Left kidney (tissue), 2 donors: Measurements from ENCODE around the gene C2orf92. TPM values are rescaled to one million over a fixed set of nuclear protein-coding genes. Genes with fewer than 3 reads are reported as not detected.
A peak's percentile ranks its signal among the peaks of the same experiment; 100 is the strongest.

ENCODE experiments used
- DNase-seq: peaks from one replicate; pipeline ENCODE4 v3.0.0-alpha.2; 2013
- polyA plus RNA-seq: library from polyadenylated mRNA; unstranded; fragments of 120-200 nt; gene quantifications from one replicate; pipeline ENCODE4 v1.2.1, GENCODE V29; 2013; ENCODE audit not compliant: insufficient read length

C2orf92 gene
- polyA plus RNA-seq, 1 donor = 25.4 TPM

DNA sequence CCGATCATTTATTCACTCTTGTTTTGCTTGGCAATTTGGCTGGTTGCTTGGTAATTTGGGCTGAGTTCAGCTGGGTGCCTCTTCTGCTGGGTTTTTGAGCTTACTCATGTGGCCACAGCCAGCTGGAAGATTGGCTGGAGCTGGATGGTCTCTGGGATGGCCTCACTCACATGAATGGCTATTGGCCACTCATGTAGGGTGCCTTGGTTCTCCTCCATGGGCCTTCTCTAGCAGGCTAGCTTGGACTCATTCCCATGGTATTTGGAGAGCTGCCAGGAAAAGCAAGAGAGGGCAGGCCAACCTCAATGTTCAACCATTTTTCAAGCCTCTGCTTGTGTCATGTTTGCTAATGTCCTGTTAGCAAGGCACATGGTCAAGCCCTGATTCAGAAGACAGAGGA lies 60.7 kb downstream of the C2orf92 start:
- DNase-seq = no peak

DNA sequence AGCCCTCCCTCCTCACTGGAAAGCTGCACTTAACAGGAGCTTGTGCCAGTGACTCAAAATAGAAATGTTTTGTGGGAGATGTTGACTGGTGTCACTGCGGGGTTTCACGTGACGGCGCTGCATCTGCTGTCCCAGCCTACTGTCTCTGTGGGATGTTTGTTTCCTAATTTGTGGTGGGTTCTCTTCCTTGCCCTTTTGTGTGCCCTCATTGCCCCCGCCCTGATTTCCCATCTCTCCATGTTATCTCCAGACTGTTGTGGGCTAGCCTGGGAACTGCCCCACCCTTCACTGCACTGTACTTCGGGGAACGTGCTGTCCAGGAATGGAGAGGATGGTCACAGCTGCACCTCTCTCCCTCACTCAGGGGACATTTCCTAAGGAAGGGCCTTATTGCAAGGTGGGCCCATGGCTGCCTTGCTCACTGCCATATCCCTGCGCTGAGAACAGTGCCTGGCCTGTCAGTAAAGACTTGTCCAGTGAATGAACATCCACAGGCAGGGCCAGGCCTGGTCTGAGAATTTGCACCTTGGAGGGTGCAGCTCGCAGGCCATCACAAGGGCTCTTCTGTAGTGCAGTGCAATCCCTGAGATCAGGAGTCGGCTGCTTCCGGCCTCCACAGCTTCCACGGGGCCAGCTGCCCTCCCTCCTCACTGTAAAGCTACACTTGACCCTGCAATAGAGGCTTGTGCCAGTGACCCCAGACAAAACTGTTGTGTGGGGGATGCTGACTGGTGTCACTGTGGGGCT lies 61.9 kb downstream of the C2orf92 start:
- no peak for DNase-seq

DNA sequence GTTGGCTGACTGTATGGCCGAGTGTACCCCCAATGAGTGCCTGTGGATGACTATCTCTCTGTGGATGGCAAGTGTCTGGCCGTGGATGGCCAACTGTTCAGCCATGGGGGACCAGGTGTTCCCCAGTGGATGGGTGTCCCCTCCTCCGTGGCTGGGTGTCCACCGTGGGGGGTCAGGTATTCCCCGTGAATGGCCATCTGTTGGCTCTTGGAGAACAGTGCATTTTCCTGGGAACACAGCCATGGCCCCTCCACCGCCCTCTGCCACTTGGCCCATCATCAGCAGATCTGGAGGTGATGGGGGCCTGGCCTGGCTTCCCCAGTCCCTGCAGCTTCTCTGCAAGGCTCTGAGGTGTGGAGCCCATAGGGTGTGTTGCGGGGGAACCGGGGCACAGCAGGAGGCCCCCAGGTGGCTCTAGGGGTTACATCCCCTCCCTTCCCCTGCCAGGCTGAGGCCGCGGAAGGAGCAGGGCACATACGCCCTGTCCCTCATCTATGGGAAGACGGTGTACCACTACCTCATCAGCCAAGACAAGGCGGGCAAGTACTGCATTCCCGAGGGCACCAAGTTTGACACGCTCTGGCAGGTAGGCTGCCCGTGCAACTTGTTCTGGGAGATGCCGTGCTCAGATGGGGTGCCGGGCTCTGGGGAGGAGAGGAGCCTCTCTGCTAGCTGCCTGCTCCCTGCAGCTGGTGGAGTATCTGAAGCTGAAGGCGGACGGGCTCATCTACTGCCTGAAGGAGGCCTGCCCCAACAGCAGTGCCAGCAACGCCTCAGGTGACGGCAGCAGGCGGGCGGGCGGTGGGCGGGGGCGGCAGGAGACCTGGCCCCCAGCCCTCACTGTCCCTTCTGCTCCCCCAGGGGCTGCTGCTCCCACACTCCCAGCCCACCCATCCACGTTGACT lies 63.2 kb downstream of the C2orf92 start:
- no peak for DNase-seq

DNA sequence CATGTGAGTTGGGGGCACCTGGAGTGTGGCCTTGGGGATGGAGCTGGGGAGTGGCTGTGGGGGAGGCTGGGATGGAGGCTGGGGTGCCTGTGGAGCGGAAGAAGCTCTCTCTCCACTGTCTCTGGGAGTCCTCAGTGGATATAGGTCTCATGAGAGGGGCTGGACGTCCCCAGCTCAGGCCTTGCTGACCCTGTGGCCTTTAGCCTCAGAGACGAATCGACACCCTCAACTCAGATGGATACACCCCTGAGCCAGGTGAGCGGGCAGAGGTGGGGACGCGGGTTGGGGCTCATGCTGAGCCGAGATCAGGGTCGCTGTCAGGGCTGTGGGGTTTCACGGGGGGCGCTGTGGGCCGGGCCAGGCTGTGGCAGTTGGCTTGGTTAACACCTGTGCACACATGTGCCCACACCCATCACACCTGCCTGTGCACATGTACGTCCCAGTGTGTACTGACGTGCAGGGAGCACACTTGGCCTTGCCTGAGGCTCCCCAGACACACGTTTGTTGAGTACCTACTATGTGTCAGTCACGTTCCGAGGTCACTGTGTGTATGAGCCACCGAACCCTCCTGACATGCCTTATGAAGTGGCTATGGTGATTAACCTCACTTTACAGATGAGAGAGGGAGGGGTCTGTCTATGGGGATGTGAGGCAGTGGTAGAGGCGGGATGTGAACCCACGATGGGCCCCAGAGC lies 64.0 kb downstream of the C2orf92 start:
- DNase-seq = no peak

DNA sequence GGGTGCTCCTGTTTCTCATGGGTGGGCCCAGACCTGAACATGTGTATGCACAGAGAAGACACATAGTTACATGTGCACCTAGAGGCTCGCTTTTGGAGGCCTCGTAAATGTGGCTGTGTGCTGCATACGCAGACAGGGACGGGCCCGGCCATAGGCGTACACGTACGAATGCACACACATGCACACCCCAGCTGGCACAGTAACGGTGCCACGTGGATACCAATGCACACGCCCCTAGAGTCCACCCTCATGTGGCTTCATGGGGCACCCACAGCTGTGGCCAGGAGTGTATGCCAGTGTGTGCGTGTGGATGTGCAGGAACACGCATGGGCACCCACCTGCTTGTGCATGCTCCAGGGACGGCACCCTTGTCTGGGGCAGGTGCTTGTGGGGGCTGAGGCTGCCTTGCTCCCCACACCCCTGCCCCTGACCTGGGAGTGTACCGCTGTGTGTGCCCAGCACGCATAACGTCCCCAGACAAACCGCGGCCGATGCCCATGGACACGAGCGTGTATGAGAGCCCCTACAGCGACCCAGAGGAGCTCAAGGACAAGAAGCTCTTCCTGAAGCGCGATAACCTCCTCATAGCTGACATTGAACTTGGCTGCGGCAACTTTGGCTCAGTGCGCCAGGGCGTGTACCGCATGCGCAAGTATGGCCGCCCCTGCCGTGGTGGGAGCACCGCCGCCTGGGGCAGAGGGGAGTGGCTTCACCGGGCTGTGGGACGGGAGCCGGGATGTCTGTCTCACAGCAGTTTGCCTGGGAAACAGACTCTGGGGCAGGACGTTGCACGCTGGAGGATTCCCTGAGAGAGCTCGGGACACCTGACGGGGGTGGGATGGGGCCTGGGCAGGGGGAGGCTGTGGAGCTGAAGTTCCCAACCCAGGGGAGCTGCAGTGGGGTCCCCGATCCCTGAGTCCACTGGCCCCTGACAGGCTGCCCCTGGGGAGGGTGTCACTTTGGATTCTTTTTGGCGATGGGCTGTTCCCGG lies 64.8 kb downstream of the C2orf92 start:
- DNase-seq = no peak

DNA sequence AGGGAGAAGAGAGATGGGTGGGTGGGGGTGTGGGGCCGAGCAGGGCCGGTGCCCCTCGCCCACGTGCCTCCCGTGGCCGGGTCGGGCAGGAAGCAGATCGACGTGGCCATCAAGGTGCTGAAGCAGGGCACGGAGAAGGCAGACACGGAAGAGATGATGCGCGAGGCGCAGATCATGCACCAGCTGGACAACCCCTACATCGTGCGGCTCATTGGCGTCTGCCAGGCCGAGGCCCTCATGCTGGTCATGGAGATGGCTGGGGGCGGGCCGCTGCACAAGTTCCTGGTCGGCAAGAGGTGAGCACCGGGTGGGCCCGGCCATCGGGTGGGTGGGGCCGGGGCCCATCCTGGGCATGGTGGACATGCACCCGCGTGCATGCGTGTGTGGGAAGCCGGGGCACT lies 65.6 kb downstream of the C2orf92 start:
- no peak for DNase-seq

DNA sequence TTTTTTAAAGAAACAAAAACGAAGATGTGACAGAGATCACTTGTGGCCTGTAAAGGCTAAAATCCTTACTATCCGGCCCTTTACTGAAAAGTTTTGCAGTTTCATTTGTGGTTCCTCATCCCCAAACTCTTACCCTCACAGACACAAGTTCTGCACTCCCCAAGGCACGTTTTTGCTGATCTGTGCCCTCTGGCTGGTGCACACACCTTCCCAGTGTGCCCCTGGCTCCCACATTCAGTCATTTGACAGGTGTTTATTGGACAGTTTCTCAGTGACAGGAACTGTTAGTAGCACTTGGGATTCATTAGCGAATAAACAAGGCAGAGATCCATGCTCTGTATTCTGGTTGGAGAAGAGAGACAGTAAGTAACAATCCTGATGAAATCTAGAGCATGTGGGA lies 66.7 kb downstream of the C2orf92 start:
- no peak for DNase-seq

DNA sequence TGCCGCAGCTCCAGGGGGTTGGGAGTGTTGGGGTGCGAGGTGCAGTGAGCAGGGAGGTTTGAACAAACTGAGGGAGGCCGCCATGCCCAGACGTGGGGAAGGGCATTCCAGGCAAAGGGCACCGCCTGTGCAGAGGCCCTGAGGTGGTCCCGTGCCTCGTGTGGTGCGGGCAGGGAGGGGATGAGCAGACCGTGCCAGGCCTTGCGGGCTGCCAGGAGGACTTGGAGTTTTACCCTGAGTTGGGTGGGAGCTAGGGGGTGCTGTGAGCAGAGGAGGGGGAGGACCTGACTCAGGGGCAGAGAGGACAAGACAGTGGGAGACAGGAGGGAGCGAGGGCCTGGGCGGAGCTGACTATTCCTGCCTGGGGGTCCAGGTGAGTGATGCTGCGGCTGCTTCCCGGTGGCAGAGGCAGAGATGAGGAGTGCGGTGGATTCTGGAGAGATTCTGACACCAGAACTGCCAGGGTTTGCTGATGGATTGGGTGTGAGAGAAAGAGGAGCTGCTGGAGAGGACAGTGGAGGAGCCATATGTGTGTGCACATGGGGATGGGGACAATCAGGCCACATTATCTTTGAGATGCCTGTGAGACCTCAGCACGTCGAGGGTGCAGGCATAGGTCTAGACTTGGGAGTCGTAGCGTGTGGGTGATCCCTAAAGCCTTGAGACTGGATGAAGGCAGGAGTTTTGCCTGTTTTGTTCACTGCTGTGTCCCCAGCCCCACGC lies 67.3 kb downstream of the C2orf92 start:
- no peak for DNase-seq

DNA sequence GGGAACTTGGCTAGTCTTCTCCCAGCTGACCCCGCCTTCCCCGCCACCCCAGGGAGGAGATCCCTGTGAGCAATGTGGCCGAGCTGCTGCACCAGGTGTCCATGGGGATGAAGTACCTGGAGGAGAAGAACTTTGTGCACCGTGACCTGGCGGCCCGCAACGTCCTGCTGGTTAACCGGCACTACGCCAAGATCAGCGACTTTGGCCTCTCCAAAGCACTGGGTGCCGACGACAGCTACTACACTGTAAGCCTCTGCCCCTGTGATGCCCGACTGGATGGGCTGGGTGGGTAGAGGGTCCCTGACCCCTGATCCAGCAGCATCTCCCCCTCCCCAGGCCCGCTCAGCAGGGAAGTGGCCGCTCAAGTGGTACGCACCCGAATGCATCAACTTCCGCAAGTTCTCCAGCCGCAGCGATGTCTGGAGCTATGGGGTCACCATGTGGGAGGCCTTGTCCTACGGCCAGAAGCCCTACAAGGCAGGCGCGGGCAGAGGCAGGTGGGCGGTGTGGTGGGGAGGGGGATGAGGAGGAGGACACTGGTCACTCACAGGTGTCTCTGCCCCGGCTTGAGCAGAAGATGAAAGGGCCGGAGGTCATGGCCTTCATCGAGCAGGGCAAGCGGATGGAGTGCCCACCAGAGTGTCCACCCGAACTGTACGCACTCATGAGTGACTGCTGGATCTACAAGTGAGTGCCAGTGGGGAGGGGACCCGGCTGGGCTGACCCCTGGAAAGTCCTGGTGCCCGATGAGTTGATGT lies 68.1 kb downstream of the C2orf92 start:
- DNase-seq = no peak

DNA sequence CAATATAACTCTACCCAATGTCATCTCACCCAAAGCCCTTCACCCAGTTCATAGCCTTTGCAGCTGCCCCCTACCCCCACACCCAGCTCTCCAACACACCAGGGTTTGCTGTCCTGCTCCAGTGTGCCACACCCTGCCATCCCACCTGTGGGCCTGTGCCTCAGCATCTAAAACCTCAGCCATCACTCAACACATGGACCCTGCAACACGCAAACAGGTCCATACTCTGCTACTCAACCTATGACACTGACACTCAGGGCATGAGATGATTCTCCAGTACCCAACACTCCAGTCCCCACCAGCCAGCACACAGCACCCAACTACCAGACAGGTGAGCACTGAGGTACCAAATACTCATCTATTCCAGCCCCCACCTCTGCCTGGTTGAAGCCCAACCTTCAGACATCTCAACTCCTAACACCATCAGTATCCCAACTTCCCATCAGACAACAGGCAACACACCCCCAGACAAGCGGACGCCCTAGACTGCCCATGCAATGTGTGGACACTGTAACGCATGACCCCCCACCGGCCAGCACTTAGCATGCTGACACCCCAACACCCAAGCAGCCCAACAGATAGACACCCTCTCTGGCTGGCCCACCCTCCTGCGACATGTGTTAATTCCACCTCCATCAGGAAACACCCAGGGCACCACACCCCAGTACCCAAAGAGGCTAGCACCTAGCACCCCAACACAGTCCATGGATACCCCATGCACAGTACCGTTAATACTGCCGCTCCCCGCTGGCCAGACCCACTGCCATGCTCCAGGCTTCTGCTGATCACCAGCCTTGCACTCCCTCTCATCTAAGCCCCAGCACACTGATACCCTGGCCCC lies 68.9 kb downstream of the C2orf92 start:
- no peak for DNase-seq

DNA sequence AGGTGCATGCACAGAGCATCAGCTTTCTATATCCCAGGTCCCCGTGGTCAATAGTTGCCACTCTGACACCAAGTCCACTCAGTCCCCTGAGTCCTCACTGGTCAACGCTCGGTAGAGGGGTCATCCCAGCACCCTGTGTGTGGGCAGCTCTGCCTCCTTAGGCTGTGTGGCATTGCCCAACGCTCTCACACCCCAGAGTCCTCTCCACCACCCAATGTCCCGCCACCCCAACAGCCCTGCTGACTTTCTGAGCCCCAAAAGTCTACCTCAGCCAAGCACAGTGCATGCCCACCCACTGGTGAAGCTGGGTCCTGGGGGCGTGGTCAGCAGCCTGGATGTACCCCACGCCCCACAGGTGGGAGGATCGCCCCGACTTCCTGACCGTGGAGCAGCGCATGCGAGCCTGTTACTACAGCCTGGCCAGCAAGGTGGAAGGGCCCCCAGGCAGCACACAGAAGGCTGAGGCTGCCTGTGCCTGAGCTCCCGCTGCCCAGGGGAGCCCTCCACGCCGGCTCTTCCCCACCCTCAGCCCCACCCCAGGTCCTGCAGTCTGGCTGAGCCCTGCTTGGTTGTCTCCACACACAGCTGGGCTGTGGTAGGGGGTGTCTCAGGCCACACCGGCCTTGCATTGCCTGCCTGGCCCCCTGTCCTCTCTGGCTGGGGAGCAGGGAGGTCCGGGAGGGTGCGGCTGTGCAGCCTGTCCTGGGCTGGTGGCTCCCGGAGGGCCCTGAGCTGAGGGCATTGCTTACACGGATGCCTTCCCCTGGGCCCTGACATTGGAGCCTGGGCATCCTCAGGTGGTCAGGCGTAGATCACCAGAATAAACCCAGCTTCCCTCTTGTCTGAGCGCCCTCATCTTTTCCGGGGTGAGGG lies 69.7 kb downstream of the C2orf92 start:
- DNase-seq = no peak

DNA sequence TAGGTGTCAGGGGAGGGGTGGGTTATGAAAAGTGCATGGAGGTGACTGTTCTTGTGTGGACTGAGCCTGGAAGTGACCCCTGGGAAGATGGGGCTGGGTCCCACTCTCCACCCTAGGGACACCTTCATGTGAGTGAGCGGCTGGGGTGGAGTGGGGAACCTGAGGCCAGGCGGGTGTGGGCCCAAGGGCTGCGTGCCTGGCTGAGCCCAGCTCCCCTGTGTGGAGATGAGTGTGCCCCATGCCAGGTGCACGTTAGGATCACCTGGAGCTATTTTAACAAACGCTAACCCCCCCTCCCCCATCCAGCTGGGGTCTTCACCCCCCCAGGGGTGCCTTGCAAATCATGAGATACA lies 70.4 kb downstream of the C2orf92 start:
- DNase-seq = no peak

DNA sequence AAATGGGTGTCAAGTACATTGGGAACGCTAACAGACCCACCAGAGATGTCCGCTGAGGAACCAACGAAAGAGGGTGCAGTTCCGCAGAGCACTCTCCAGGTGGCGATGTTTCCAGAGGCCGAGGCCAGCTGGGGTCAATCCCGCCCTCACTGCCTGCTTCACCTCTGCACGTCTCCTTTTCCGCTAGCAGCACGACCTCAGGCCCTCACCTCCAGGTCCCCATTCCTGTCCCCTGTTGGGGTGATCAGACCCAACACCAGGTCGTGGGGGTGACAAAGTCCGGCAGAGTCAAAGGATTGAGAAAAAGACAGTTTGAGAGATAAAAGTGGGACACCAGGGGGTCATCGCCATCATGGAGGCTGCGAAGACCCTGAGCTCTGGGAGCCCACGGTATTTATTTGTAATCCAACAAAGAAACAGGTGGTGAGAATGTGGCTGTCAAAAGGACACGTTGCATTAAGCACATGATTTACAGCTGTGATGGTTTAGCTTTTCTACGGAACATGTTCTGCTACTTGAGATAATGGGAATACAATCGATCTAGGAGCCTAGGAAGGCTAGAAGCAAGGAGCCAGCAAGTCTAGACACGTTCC lies 71.2 kb downstream of the C2orf92 start:
- DNase-seq = peak; percentile 42

DNA sequence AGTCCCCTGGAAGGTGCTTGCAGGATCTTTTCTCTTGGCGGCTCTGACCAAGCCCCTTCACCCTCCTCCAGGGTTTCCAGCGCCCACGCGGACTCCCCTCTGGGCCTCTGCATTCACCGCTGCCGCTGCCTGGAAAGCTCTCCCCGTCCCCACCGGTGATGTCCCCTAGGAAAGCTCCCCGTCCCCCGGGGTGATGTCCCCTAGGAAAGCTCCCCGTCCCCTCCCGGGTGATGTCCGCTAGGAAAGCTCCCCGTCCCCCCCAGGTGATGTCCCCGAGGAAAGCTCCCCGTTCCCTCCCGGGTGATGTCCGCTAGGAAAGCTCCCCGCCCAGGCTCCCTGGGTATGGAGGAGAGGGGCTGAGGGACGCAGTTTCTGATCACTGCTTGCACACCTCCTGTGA lies 71.7 kb downstream of the C2orf92 start:
- no peak for DNase-seq

DNA sequence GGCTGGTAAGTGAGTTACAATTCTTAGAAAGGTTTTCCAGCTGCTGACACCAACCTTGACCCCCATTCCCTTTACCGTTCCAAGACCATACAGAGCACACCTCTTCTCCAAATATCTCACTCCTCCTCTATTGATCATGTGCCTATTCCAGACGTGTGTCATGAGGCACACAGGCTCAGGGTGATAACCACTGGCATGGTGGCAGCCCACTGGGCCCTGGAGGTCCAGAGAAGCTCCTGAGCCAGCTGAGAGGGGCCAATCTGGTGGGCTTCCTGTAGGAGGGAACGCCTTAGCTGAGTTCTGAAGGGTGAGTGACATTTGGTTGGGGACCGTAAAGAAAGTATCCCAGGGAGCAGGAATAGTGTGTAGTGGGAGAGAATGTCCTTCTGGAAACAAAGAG lies 72.2 kb downstream of the C2orf92 start:
- no peak for DNase-seq

DNA sequence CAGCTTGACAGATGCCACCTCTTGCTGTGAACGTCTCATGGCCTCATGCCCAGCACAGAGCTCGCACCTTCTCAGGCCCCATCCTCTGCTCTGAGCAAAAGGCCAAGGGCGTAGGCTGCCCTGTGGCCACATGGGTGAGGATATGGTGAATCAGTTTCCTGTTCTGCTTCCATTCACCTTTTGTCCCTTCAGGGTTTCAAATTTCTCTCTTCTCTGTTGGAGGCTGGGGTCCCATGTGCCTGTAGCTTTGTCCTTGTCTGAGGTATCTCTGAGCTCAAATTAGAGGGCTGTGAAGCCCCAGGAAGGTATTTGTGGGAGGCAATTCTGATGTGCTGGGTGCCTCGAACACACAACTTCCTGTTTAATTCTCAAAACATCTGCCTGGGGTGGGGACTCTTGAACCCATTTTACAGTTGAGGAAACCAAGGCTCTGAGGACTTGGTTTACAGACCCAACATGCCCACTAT lies 72.9 kb downstream of the C2orf92 start:
- DNase-seq = no peak

DNA sequence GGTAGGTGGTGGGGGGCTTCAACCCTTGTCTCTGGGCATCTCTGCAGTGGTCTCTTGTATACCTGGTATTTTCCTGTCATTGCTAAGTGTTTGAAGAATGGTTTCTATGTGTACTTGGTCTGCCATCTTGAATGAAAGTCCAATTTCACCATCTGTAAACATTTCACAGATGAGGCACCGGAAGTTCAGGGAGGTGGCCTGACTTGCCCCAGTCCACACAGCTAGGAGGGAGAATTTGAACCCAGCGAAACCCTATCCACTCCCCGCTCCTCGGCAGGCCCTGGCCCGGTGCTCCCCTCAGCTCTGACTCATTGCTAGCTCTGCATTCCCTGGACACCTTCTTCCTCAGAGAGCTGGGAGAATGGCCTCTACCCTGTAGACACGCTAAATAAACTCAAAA lies 74.4 kb downstream of the C2orf92 start:
- no peak for DNase-seq
